Naive thymus-derived CD4-positive, alpha-beta T cell (primary cell): ENCODE results near the gene NEDD4L. TPM values are rescaled to one million over a fixed set of nuclear protein-coding genes. Genes with fewer than 3 reads are reported as not detected.

ENCODE experiments used
- ATAC-seq: fragments of 150-1000 bp; cut with Tn5 transposase; 2 replicates; pipeline ENCODE4 v1.10.0; 2021; ENCODE audit warnings: mild to moderate bottlenecking, moderate library complexity
- CTCF ChIA-PET: fragments of 350-600 bp; sonication (Branson Sonifier 250); formaldehyde crosslinking; loops from one replicate; lab custom pipeline; 2021; ENCODE audit warnings: antibody characterized with exemption; lab: Charles Lee
- POLR2A ChIA-PET: fragments of 350-600 bp; sonication (Branson Sonifier 250); formaldehyde crosslinking; loops from one replicate; lab custom pipeline; 2021; ENCODE audit warnings: antibody characterized with exemption, inconsistent platforms; lab: Charles Lee
- DNase-seq, 9 donors: peaks; one replicate each; pipeline versions ENCODE4 v3.0.0 to v3.0.0-alpha.2; 2020 to 2022; ENCODE audit warnings: mixed read lengths in 1 of 9
- H3K27ac ChIP-seq: one replicate; pipeline ENCODE4 v1.7.0; 2013; ENCODE audit warnings: mild to moderate bottlenecking, low read depth, low read length, moderate library complexity
- H3K27me3 ChIP-seq, 2 donors: one replicate each; pipeline ENCODE4 v1.7.0; 2013; ENCODE audit warnings: low read length in 2 of 2, mild to moderate bottlenecking in 2 of 2, moderate library complexity in 2 of 2; ENCODE audit not compliant: control insufficient read depth in 2 of 2, insufficient read depth in 2 of 2
- H3K36me3 ChIP-seq, 3 experiments: 1 replicate in 2 of 3; 2 replicates in 1 of 3; pipeline ENCODE4 v1.7.0; 2013; ENCODE audit warnings: low read length in 3 of 3, mild to moderate bottlenecking in 3 of 3, moderate library complexity in 1 of 3; ENCODE audit not compliant: insufficient read depth in 3 of 3, control insufficient read depth in 2 of 3
- H3K4me1 ChIP-seq, 2 donors: one replicate each; pipeline ENCODE4 v1.7.0; 2013; ENCODE audit warnings: low read length in 2 of 2, mild to moderate bottlenecking in 2 of 2, moderate library complexity in 1 of 2; ENCODE audit not compliant: control insufficient read depth in 2 of 2, insufficient read depth in 2 of 2
- H3K4me3 ChIP-seq: 2 replicates; pipeline ENCODE4 v1.7.0; 2013; ENCODE audit warnings: mild to moderate bottlenecking, low read length
- H3K9me3 ChIP-seq, 3 experiments: 1 replicate in 2 of 3; 2 replicates in 1 of 3; pipeline ENCODE4 v1.7.0; 2013; ENCODE audit warnings: low read length in 3 of 3; ENCODE audit not compliant: control insufficient read depth in 2 of 3
- H3K27ac Mint-ChIP-seq, 9 donors: one replicate each; pipeline ENCODE4 v1.8.0; 2020 to 2022; ENCODE audit warnings: mixed read lengths in 9 of 9, mild to moderate bottlenecking in 8 of 9, moderate library complexity in 5 of 9, inconsistent platforms in 2 of 9
- H3K27me3 Mint-ChIP-seq, 5 donors: one replicate each; pipeline ENCODE4 v1.8.0; 2021 to 2022; ENCODE audit warnings: mixed read lengths in 5 of 5, mild to moderate bottlenecking in 1 of 5
- H3K36me3 Mint-ChIP-seq, 5 donors: one replicate each; pipeline ENCODE4 v1.8.0; 2020 to 2022; ENCODE audit warnings: mixed read lengths in 5 of 5, mild to moderate bottlenecking in 3 of 5, inconsistent platforms in 1 of 5
- H3K4me1 Mint-ChIP-seq, 7 donors: one replicate each; pipeline ENCODE4 v1.8.0; 2020 to 2022; ENCODE audit warnings: mixed read lengths in 7 of 7, mild to moderate bottlenecking in 3 of 7, inconsistent platforms in 1 of 7
- H3K4me3 Mint-ChIP-seq, 10 donors: one replicate each; pipeline ENCODE4 v1.8.0; 2020 to 2022; ENCODE audit warnings: mild to moderate bottlenecking in 10 of 10, mixed read lengths in 10 of 10, moderate library complexity in 6 of 10, inconsistent platforms in 2 of 10
- H3K9me3 Mint-ChIP-seq, 11 donors: one replicate each; pipeline ENCODE4 v1.8.0; 2020 to 2022; ENCODE audit warnings: mixed read lengths in 11 of 11, mild to moderate bottlenecking in 4 of 11, inconsistent platforms in 1 of 11, moderate library complexity in 1 of 11
- intact Hi-C, 2 donors: fragments of 100-400 bp; cut with micrococcal nuclease; formaldehyde crosslinking; loops; one replicate each; pipeline ENCODE4 v1.15.1; 2023
- polyA plus RNA-seq, 2 donors: library from polyadenylated mRNA; unstranded; fragments of 300-500 nt; fragmentation: Illumina TruSeq; gene quantifications; one replicate each; pipeline ENCODE4 v1.2.3, GENCODE V29; 2021
- total RNA-seq, 6 experiments: library from RNA in 5 of 6; stranded (reverse) in 5 of 6; gene quantifications; 1 replicate in 5 of 6; 2 replicates in 1 of 6; pipeline ENCODE4 v1.2.3 and lab custom pipeline; 2021 to 2026

Gene NEDD4L
- total and polyA plus RNA-seq, 7 experiments from 2014 or later, result 1.1 to 10.3 (median 4.2) TPM

DNA sequence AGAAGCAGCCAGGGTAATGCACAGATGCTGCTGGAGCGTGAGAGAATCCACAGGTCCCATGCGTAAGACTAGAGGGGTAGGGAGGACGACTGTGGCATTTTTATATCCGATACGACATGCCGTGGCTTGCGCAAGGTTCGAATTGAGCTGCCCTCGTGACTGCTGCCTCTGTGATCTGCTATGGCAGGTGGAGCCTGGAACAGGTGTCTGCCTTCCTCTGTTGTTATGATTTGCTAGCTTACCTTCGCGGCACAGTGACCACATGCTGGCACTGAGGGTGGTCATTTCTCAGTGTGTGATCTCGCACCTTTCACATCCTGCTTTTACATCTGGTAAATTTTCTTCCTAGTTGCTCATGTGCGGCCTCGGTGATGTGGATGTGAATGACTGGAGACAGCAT, 344.7 kb downstream of the NEDD4L start:
- no peak overlapping the region for H3K4me3 Mint-ChIP-seq
- Histone ChIP-seq H3K27me3 (no peaks in the 10 kb centered on the region), H3K36me3 (no peaks in the 10 kb centered on the region), H3K9me3 (no peaks in the 10 kb centered on the region), H3K4me3 (no peak overlapping the region), H3K4me1 (no peaks in the 10 kb centered on the region), H3K27ac (no peak overlapping the region)
- POLR2A ChIA-PET, result no interaction called here
- intact Hi-C loops, result no loop called here
- CTCF ChIA-PET, result no interaction called here
- ATAC-seq (no peak), DNase-seq (no peak)
- H3K36me3 Mint-ChIP-seq, result peaks cover 0 to 23% (median 0%) of the 10 kb centered on the region in 5 donors
- H3K27me3 Mint-ChIP-seq, result no peaks in the 10 kb centered on the region
- no peaks in the 10 kb centered on the region for H3K9me3 Mint-ChIP-seq
- H3K27ac Mint-ChIP-seq, result no peak overlapping the region
- H3K4me1 Mint-ChIP-seq, result no peaks in the 10 kb centered on the region

GRCh38 chr18:58389745-58390144, 345.7 kb downstream of the NEDD4L start:
- no peak for ATAC-seq
- no peak overlapping the region for H3K27ac Mint-ChIP-seq

DNA sequence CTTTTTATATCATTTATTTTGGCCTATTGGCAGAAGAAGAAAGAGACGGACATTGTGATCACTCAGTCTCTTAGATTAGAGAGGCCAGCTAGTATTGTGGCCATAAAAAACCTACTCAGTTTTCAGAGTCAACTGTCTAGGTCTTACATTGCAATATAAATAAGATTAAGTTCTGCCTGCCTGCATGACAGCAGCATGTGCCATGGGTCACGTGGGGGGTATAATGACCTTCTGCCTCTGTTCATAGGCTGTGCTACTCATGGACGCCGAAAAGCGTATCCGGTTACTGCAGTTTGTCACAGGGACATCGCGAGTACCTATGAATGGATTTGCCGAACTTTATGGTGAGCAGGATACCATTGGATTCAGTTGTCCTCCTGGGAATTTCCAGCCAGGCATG, 346.4 kb downstream of the NEDD4L start:
- Histone ChIP-seq H3K27me3 (no peaks in the 10 kb centered on the region), H3K4me1 (no peaks in the 10 kb centered on the region), H3K36me3 (no peaks in the 10 kb centered on the region), H3K9me3 (no peaks in the 10 kb centered on the region), H3K4me3 (no peak overlapping the region), H3K27ac (no peak overlapping the region)
- Mint-ChIP-seq H3K27ac (no peak overlapping the region), H3K27me3 (no peaks in the 10 kb centered on the region), H3K36me3 (peaks cover 0 to 17% (median 0%) of the 10 kb centered on the region in 5 donors), H3K9me3 (no peaks in the 10 kb centered on the region), H3K4me3 (no peak overlapping the region), H3K4me1 (peaks cover 0 to 2% (median 0%) of the 10 kb centered on the region in 7 donors)
- no peak for DNase-seq
- ChIA-PET CTCF (no interaction called here), POLR2A (no interaction called here)
- no peak for ATAC-seq
- intact Hi-C loops, result no loop called here

More at GRCh38 chr18:58389745-58390144, 345.7 kb downstream of the NEDD4L start:
- Mint-ChIP-seq H3K4me3 (no peak overlapping the region), H3K9me3 (no peaks in the 10 kb centered on the region), H3K4me1 (no peaks in the 10 kb centered on the region), H3K27me3 (no peaks in the 10 kb centered on the region), H3K36me3 (peaks cover 0 to 23% (median 0%) of the 10 kb centered on the region in 5 donors)
- Histone ChIP-seq H3K4me1 (no peaks in the 10 kb centered on the region), H3K27ac (no peak overlapping the region), H3K9me3 (no peaks in the 10 kb centered on the region), H3K36me3 (no peaks in the 10 kb centered on the region), H3K27me3 (no peaks in the 10 kb centered on the region), H3K4me3 (no peak overlapping the region)
- ChIA-PET CTCF (no interaction called here), POLR2A (no interaction called here)
- intact Hi-C loops, result no loop called here
- no peak for DNase-seq

- intact Hi-C loops, result no loop called here
- Histone ChIP-seq H3K4me3 (no peak overlapping the region), H3K27me3 (no peaks in the 10 kb centered on the region), H3K27ac (no peak overlapping the region), H3K36me3 (no peaks in the 10 kb centered on the region), H3K4me1 (no peaks in the 10 kb centered on the region), H3K9me3 (no peaks in the 10 kb centered on the region)
- H3K9me3 Mint-ChIP-seq, result no peaks in the 10 kb centered on the region
- peaks cover 0 to 14% (median 0%) of the 10 kb centered on the region in 5 donors for H3K36me3 Mint-ChIP-seq
- ChIA-PET POLR2A (no interaction called here), CTCF (no interaction called here)
- ATAC-seq (no peak), DNase-seq (no peak)
- no peak overlapping the region for H3K27ac Mint-ChIP-seq
- H3K4me3 Mint-ChIP-seq, result no peak overlapping the region
- H3K27me3 Mint-ChIP-seq, result no peaks in the 10 kb centered on the region
- H3K4me1 Mint-ChIP-seq, result peaks cover 0 to 9% (median 6%) of the 10 kb centered on the region in 7 donors
Measured at GRCh38 chr18:58391231-58391825, 347.3 kb downstream of the NEDD4L start.

DNA sequence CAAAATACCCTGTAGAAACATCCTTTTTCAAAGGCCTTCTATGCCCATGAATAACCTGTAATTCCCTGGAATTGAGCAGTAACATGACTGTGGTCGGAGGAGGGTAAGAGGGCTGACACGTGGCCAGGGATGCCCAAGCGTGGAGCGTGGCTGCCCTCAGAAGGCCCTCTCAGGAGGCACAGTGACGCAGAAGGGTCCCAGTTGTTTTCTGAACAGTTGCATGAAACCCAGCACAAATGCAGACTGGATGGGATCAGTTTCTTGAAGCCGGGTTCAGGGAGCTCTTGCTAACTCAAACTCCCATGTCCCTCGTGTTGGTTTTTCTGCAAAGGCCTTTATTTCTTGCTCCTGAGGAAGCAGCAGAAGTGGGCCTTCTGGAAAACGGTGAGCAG, 347.9 kb downstream of the NEDD4L start:
- H3K4me3 ChIP-seq, result no peak overlapping the region
- no peaks in the 10 kb centered on the region for H3K9me3 ChIP-seq
- peaks cover 0 to 9% (median 6%) of the 10 kb centered on the region in 7 donors for H3K4me1 Mint-ChIP-seq
- no peaks in the 10 kb centered on the region for H3K27me3 Mint-ChIP-seq
- no peaks in the 10 kb centered on the region for H3K27me3 ChIP-seq
- ATAC-seq (no peak), DNase-seq (no peak)
- H3K4me1 ChIP-seq, result no peaks in the 10 kb centered on the region
- H3K36me3 ChIP-seq, result no peaks in the 10 kb centered on the region
- H3K36me3 Mint-ChIP-seq, result peaks cover 0 to 14% (median 0%) of the 10 kb centered on the region in 5 donors
- POLR2A ChIA-PET, result no interaction called here
- H3K27ac Mint-ChIP-seq, result no peak overlapping the region
- CTCF ChIA-PET, result no interaction called here
- H3K4me3 Mint-ChIP-seq, result no peak overlapping the region
- H3K27ac ChIP-seq, result no peak overlapping the region
- intact Hi-C loops, result loop anchor here in 1 of 2 donors (1.0 kb wide), 1 partner anchor 21 kb away; no protein-coding TSS in a partner anchor
- no peaks in the 10 kb centered on the region for H3K9me3 Mint-ChIP-seq

GRCh38 chr18:58392324-58393000, 348.4 kb downstream of the NEDD4L start:
- CTCF ChIA-PET, result no interaction called here
- Mint-ChIP-seq H3K4me3 (no peak overlapping the region), H3K36me3 (peaks cover 0 to 14% (median 0%) of the 10 kb centered on the region in 5 donors), H3K27me3 (no peaks in the 10 kb centered on the region), H3K27ac (no peak overlapping the region), H3K4me1 (peaks cover 0 to 9% (median 6%) of the 10 kb centered on the region in 7 donors), H3K9me3 (no peaks in the 10 kb centered on the region)
- H3K27ac ChIP-seq, result no peak overlapping the region
- intact Hi-C loops, result loop anchor here in 1 of 2 donors (1.0 kb wide), 1 partner anchor 21 kb away; no protein-coding TSS in a partner anchor
- ATAC-seq (no peak), DNase-seq (no peak)
- H3K4me3 ChIP-seq, result no peak overlapping the region
- no peaks in the 10 kb centered on the region for H3K36me3 ChIP-seq
- no peaks in the 10 kb centered on the region for H3K4me1 ChIP-seq
- H3K27me3 ChIP-seq, result no peaks in the 10 kb centered on the region
- POLR2A ChIA-PET, result no interaction called here
- H3K9me3 ChIP-seq, result no peaks in the 10 kb centered on the region

DNA sequence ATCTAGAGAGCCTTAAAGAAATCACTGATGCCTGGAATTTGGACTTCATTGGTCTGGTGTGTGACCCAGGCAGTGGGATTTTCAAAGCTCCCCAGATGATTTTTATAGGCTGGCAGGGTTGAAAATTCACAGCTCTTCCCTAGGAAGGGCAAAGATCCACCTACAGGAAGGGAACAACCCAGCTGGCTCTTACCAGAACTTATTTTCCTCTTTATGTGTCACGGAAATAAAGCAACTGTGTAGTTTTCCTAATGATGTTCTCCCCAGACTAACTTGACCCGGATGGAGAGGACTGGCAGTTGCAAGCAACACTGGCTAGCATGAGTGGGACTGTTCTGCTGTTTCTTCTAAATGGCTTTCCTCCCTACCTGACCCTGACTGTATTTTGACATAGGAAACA, 349.3 kb downstream of the NEDD4L start:
- Histone ChIP-seq H3K27me3 (no peaks in the 10 kb centered on the region), H3K36me3 (no peaks in the 10 kb centered on the region), H3K9me3 (no peaks in the 10 kb centered on the region), H3K27ac (no peak overlapping the region), H3K4me1 (no peaks in the 10 kb centered on the region), H3K4me3 (no peak overlapping the region)
- ATAC-seq, result no peak
- Mint-ChIP-seq H3K27me3 (peaks cover 0 to 3% (median 0%) of the 10 kb centered on the region in 5 donors), H3K4me3 (no peak overlapping the region), H3K9me3 (no peaks in the 10 kb centered on the region), H3K4me1 (peaks cover 0 to 9% (median 6%) of the 10 kb centered on the region in 7 donors), H3K27ac (no peak overlapping the region), H3K36me3 (peaks cover 0 to 11% (median 0%) of the 10 kb centered on the region in 5 donors)
- POLR2A ChIA-PET, result no interaction called here
- DNase-seq, result no peak
- intact Hi-C loops, result no loop called here
- CTCF ChIA-PET, result no interaction called here
